Measurements from ENCODE around the gene MLYCD.

GRCh38 chr16:83954577-83955016 is 55.7 kb downstream of the MLYCD start:
- TF ChIP-seq EP300 (IDR thresholded peaks at IDR 0.05; ENCODE audit: borderline replicate concordance in 1 of 2, control insufficient read depth in 1 of 2, low read depth in 2 of 2, low read length in 2 of 2): no peak
- no peak for TF ChIP-seq TARDBP (IDR thresholded peaks at IDR 0.05; ENCODE audit: borderline replicate concordance)
- no peak for TF ChIP-seq NBN (IDR thresholded peaks at IDR 0.05)
- TF ChIP-seq HCFC1 (IDR thresholded peaks at IDR 0.05; ENCODE audit: low read length): no peak

Measured in GM12878 (cell line).